ENCODE measurements around the gene RNASET2.

Gene RNASET2, protein sequence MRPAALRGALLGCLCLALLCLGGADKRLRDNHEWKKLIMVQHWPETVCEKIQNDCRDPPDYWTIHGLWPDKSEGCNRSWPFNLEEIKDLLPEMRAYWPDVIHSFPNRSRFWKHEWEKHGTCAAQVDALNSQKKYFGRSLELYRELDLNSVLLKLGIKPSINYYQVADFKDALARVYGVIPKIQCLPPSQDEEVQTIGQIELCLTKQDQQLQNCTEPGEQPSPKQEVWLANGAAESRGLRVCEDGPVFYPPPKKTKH

DNA sequence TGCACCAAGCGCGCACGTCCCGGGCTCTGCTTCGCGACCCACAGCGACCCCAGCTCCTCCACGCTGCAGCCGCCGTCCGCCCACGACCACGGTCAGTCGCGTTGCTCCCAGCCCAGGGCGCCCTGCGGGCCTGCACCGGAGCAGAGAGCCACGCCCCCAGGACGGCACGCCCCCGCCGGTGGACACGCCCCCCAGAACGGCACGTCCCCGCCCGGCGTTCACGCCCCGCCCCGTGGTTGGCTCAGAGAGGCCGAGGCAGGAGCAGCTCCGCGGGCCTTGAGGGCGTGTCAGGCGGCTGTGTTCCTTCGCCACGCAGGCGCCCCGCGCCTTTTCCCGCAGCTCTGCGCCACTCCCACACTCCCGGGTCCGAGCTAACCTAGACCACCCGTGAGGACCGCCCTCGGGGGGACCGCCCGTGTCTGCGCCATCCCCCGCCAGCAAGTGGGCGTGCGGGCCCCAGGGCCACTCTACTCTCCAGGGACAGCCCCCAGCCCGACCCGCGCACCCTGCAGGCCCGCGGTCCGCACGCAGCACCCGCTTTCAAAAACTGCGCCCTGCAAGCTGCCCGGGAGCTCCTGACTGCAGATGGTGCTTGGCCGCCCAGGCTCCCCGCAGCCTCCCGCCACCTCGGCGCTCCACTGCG, at the start of gene RNASET2:
RNASET2 (minus strand) TSS at position 107 of the 643 bp plus-strand sequence. CDS start 368 bp downstream, outside the sequence.
- no peak for FAIRE-seq

DNA sequence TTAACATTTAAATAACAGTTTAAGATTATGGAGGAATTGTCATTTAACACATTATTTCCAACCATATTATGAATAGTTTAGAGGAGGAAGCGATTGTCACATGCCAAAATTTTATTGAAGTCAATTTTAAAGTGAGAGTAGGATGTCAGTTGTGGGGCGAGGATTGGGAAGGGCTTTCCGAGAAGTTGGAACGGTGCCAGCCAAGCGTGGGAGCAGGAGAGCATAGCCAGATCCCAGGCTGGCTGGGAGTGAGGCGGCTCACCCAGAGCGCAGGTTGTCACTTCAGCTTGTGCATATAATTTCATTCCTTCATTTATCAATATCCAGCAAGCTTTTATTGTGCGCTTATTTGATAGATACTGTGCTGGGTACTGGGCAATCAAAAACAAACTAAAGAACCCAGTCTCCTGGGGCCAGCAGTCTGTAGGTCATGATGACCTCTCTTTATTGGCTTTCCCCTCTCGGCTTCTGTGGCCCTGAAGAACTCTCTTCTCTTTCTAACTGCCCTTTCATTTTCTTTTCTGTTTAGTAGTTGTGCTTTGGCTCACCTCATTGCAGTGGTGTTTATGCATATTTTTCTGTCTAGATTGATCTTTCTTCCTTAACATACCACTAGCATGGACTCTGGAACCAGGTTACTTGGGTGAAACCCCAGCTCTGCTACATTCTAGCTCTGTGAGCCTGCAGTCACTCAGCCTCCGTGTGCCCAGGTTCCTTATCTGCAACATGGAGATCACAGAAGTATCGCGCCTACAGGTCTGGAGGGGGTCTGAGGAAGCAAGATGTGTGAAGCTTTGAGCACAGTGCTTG, 49.2 kb upstream of the RNASET2 start:
- FAIRE-seq: peak; percentile 29

DNA sequence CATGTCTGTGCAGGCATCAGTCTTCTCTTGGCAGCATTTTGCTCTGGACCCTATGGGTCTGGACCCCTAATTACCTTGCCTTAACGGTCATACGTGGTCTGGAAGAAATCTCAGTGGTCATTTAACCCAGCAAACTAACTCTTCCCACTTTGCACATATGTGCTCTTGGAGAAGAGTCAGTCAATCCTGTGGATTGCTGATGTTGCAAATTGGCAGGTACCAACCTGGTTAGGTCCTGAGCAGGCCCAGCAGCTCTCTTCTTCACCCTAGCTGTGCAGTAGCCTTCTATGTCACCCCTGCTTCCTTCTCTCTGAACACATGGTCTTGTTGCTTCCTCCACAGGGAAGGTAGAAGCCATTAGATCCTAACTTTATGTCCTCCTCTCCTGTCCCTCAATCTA, 44.4 kb upstream of the RNASET2 start:
- FAIRE-seq: no peak

DNA sequence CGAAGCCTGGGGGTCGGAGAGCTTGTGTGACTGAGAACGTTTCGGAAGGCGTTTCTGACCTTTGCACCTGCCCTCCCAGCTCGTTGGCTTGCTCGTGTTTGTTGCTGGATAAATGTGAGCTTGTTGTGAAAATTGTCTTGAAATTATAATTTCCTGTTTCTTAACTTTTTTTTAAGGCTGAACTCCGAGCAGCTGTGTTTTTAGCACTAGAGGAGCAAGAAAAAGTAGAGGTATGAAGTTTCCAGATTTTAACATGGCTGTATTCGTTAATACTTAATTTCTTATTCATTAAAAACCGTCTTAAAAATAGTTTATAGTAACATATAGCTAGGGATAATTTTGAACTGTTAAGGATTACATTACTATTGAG, 43.5 kb upstream of the RNASET2 start:
- FAIRE-seq: no peak

DNA sequence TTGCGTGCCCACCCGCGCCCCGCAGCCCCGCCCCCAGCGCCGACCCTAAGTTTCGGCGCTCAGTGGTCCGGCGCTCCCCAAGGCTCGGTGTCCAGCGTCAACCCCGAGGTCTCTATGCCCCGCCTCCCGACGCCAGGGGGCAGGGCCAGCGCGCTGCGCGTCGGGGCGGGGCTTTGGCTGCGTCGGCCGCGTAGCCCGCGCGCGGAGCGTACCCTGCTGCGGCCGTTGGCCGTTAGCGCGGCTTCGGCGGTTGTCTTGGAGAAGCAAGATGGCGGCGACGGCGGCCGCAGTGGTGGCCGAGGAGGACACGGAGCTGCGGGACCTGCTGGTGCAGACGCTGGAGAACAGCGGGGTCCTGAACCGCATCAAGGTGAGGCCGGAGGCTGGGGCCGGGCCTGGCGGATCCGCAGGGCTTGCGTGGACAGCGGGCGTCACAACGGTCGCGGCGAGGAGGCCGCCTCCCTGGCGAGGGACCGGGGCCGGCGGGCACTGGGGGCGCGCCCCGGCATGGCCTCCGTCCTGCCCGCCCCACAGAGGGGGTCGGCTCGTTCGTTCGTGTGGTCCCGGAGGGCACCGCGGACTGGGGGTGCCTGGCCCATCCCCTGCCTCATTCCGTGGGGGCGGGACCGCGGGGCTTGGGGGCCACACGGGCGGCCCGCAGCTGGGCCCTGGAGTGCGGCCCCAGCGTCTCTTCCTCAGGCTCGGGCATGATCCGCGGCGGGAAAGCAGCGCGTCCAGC, 43.0 kb upstream of the RNASET2 start, which contains the start of gene CEP43:
CEP43 (plus strand) TSS at position 253 of the 739 bp plus-strand sequence; CDS start at position 269, 16 bp downstream.
- no peak for FAIRE-seq

DNA sequence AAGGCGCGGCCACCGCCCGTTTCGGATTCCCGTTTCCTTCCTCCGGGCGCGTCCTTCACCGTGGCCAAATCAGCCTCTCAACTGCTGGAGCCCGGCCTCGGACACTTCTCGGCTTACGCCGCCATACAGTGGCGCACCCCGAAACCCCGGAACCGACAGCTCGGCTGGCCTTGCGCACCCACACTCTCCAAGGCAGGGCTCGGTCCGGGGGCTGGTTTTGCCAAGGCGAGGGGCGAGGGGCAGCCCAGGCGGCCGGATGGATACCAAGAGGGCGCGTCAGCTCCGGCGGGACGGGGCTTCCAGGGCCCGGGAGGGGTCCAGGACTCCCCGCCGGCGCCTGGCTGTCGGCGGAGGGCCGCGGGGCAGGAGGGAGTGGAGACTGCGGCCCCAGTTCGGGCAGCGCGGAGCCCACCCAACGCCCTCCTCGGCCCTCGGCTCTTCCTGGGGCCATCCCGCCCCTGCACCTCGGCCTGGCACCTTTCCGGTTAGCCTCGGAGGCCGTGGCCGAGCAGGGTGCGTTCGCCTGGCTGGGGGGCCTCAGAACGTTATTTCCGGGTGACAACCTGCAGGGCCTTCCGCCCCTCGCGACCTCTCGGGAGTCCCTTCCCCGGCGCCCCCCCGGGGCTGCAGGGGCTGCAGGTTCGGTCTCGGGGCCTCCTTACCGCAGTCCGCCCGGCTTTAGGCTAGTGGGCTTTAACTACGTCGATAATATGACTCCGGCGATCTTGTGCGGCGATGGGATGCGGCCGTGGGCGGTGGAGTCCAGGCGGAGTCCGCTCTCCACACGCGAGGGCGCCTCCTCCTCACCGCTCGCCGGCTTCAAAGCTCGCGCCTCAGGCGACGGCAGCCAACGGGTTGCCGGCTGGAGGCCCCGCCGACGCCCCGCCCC, 42.1 kb upstream of the RNASET2 start:
- FAIRE-seq: no peak

DNA sequence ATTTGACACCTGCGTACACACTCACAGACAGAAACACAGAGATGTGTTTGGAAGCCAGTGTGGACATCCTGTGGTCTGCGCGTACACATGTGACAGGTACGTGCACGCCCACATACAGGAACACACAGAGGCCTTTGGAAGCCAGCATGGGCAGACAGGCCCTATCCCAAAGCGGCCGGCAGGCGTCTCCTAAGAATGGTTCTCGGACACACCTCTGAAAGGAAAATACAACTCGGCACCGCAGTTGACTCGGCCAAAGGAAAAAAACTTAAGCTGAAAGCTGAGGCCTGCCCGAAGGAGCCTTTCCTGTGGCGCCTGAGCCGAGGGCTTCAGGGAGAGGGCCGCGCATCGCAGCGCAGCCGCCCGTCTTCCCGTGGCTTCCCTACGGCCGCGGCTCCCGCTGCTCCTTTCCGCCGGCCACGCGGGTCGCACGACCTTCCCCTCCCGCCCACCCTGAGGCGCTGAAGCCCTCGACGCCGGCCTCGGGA, 41.5 kb upstream of the RNASET2 start:
- no peak for FAIRE-seq

DNA sequence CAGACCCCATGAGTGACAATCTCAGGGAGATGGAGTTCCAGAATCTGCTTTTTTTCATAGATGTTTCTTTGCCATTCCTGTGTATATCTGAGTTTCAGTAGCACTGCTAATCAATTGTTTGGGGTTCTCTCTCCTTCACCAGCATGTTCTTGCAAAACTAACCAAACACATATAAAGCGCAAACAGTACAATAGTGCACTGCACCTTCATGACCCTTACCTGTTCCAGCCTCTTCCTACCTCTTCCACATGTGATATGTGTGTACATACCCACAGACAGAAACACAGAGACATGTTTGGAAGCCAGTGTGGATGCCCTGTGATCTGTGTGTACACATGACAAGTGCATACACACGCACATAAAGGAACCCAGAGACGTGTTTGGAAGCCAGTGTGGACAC, 41.0 kb upstream of the RNASET2 start:
- no peak for FAIRE-seq

DNA sequence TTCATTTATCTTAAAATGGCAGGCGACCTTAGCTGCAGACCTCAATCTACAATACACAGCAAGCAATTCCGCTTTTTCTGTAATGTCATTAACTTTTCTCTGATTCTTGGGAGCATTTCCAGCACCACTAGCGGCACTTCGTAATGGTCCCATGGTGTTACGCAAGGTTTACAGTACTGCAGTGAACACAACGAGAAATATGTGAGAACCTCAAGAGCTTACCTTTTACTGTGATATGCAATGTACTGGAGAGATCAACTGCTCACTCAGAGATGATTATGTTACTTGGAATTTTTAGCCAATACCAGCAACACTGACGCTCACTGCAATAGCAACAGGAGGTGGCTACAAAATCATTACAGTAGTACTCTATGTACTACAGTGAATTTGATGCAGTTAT, 40.1 kb upstream of the RNASET2 start:
- FAIRE-seq: no peak

DNA sequence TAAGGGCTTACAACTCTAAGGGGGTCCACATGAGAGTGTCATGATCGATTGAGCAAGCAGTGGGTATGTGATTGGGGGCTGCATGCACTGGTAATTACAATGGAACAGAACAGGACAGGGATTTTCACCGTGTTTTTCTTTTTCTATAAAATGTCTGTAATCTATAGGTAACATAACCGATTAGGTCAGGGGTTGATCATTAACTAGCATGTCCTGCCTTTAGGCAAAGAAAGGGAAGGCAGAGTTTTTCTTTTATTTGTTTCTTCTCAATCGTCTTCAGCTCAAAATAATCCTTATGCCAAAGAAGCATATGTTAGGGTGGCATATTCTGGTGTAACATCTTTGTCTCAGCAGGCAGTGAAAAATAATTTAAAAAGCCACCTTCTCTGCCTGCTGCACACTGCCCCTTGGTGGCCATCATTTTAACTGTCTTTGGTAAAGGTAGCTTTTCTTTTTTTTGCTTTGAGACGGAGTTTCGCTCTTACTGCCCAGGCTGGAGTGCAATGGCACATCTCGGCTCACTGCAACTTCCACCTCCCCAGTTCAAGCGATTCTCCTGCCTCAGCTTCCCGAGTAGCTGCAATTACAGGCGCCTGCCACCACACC, 33.2 kb upstream of the RNASET2 start:
- peak; percentile 51 for FAIRE-seq

DNA sequence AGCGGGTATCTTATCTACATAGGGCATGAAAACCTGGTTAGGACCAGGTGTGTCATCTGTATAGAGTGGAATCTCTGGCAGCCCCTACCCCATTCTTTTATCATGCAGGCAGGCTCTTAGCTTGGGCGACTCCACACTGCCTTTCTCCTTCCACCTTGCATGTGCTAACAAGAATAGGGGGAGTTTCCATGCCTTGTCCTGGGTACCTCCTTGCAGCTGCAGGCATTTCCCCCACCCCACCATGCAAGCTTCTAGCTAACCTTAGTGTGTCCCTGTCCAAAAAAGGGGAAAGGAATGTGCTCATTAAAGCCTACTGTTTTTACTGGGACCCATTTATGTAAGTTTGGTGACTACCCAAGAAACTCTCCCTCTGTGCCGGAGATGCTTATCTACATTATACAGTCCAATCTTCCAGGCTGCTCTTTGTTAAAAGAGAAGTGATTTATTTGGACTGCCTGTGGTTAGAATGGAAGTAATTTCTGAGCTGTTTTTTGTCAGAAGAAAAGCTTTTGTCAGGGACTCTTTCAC, 32.4 kb upstream of the RNASET2 start:
- FAIRE-seq: no peak

DNA sequence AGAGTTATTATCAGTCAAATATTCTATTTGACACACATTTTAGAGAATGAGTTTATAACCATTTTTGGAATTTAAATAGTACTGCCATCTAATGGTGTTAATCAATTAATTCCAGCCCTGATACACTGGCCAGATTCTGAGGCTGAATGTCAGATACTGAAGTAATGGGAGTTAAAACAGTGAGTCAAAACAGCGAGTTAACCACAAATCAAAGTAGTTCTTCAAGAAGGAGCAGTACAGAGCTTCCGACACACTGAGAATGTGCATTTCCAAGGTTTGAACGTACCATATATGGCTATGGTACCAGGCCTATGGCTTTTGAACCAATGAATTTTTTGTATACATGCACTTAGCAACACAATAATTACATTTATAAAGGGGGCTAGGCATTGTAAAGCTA, 31.6 kb upstream of the RNASET2 start:
- no peak for FAIRE-seq

DNA sequence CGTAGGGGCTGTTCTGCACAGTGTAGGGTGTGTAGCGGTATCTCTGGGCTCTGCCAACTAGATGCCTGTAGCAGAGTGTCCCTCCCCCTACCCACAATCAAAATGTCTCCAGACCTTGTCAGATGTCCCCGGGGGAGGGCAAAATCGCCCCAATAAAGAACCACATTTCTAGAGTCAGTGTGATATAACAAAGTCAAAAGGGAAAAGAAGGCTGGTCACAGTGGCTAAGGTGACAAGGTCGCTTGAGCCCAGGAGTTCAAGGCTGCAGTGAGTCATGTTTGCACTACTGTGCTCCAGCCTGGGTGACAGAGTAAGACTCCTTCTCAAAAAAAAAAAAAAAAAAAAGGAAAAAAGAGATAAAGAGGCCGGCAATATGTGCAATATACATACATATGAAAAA, 31.1 kb upstream of the RNASET2 start:
- no peak for FAIRE-seq

DNA sequence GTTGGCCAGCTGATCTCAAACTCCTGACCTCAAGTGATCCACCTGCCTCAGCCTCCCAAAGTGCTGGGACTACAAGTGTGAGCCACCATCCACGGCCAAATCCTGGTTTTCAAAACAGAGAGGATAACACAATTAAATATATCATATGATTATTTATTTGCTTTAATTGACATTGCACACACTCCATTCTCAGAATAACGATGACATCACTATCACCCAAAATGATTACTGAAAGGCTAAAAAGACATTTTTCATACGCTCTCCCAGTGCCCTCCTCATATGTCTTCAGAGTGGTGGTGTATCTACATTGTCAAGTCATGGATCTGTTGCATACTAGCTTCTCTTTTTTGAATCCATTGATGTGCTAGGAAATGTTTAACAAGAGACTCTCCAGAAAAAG, 24.4 kb upstream of the RNASET2 start:
- no peak for FAIRE-seq

DNA sequence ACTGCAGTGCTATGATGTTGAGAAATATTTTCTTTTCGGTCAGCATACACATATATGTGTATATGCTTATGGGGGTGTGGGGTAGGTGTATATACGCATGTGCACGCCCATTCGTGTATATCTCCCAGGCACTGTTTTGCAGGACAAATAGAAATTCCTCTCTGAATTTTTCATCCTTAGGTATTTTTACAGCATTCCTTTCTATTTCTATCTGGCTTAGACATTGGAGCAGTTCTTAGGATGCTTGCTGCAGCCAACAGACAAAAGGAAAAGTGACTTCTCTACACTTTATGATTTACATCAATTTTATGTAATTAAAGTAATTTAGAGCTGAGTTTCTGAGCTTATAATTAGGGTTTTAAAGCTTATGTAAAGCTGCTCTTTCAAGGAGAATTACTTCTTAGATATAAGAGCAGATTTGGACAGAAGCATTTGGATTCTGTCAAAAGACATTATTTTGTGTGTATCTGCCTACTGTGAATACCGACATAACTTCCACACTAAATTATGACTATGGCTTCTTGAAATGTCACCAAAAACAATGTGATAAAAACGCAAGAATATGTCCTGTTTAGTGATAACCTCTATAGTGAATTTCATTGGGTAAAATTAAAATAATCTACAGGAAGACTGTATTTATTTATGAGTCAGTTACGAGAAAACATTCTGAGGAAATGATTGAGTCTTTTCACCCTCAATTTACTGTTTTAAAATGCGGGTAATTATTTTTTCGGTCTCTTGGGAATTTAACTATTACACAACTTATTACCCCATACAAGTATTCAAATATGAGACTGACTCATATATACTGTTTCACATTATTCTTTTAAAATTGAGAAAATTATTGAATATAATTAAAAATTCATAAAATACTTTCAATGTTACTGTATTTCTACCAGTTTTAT, 21.5 kb upstream of the RNASET2 start:
- no peak for FAIRE-seq

DNA sequence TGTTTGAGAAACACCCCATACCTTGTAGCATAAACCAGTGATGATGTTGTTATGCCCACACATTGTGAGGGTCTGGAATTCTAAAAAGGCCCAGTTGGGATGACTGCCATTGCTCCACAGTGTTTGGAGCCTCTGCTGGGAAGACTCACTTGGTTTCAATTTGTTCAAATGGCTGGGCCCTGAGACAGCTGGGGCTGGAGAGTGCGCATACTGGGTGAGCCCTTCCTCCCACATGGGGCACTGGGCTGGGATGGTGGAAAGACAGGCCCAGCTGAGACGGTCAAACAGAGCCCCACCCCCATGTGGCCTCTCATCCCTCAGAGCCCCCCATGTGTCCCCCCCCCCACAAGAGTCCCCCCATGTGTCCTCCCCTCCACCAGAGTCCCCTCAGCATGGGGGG, 20.3 kb upstream of the RNASET2 start:
- FAIRE-seq: no peak

DNA sequence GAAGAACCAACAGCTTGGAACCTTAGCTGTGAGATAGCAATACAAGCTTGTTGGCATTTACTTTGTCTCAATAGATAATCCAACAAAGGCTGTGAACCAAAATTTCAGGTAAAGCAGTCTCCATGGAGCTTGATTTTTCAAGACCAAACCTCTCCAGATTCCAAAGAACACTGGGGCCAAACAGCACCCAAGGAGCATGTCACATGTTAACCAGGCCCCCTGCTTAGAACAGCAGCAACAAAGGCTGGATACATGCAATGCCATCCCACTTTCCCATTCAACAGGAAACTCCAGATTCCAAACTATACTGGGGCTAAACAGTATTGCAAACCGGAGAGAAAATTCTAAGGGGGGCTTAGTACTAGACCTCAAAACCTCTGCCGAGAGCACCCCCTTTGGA, 15.8 kb upstream of the RNASET2 start:
- no peak for FAIRE-seq

DNA sequence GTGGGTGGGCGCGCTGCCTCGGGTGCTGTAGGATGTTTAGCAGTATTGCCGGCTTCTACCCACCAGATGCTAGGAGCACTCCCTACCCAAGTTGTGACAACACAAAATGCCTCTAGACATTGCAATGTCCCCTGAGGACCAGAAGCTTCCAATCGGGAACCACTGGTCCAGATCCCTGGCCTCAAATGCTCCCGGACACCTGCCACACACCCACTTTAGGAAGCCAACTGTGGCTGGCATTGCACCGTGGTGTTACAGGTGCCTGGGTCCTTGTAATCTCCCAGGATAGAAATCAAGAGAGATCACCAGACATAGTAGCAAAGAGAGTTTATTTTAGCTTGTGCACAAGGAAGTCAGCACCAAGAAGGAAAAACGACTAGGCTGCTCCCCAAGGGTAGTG, 14.9 kb upstream of the RNASET2 start:
- FAIRE-seq: no peak

DNA sequence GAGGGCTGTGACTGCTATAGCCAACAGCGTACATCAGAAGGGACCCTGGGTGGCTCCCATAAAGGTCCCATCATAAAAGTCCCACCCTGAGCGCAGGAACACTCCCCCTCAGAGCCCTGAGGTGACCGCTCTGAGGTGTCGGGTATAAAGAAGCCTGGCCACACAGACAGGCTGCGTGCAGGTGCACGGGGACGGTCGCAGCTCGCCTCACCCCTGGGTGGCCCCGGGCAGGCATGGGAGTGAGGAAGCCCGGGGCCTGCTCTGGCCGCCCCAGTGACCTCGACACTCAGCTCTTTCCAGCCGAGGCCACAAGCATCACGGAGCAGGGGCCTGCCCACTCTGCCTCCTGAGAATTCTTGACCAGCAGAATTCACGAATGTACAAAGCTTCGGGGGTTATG, 14.4 kb upstream of the RNASET2 start:
- FAIRE-seq: no peak

DNA sequence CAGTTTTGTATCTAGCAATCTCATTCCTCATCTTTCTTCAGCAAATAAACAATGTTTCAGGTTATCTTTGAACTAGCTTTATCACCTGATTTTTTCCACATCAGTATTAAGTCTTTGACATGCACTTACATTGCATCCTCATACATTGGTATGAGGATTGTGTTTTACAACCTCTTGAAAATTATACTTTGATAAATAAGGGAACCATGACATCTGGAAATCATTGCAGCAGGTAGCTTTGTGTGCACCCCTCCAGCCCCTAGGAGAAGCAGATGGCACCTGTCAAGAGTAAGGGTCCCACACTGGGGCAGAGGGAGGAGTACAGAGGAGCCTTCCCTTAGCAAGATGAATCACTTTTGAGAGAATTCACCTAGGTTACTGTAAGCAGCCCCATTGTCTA, 13.7 kb upstream of the RNASET2 start:
- no peak for FAIRE-seq
